Measurements from ENCODE around the gene PLCL2.

DNA sequence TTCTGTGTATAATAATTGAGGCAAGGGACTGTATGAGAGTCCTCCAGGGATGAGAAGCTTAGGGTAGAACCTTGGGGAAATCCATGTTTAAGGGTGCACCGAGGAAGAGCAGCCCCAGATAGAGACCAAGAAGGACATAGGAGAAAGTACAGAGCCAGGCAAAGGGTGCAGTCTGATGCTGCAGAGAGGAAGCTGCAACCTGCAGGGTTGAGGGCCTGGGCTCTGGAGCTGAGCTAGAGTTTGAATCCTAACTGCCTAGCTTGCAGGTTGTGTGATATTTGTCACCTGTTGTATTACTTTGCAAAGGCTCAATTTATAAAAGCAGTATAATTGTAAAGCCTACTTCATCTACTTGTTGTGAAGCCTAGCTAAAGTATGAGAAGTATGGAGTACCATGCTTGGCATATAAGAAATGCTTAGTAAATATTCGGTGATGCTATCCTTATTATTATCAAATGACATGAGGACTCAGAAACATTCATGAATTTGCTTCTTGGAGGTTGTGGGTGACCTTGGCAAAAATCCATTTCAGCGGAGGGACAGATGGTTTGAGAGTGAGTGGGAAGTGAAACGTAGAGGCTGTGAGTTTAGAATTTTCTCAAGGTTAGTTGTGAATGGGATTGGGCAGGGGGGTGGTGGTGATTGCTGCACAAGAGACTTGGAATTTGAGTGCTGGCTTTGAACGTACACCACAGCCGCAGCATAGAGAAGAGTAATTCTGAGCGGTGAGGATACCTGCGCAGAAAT is 43.8 kb downstream of the PLCL2 start:
- TF ChIP-seq, protein P1, sequence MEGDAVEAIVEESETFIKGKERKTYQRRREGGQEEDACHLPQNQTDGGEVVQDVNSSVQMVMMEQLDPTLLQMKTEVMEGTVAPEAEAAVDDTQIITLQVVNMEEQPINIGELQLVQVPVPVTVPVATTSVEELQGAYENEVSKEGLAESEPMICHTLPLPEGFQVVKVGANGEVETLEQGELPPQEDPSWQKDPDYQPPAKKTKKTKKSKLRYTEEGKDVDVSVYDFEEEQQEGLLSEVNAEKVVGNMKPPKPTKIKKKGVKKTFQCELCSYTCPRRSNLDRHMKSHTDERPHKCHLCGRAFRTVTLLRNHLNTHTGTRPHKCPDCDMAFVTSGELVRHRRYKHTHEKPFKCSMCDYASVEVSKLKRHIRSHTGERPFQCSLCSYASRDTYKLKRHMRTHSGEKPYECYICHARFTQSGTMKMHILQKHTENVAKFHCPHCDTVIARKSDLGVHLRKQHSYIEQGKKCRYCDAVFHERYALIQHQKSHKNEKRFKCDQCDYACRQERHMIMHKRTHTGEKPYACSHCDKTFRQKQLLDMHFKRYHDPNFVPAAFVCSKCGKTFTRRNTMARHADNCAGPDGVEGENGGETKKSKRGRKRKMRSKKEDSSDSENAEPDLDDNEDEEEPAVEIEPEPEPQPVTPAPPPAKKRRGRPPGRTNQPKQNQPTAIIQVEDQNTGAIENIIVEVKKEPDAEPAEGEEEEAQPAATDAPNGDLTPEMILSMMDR (IDR thresholded peaks at IDR 0.05), result no peak
- TF ChIP-seq POLR2A (IDR thresholded peaks at IDR 0.05), result no peak

Measured in ovary (tissue), 3 donors.